NCI-H2196 treated with DMSO at 0.1 percent for 48 hours (cell line): ENCODE measurements around the gene EPS8L3.
"Not testable (repeated sequence)": the region's sequence is repeated elsewhere in the genome, so short reads cannot be mapped to it uniquely, and the experiment has no call there.

Experiments used
- DNase-seq: peaks from one replicate; lab custom pipeline; 2025; ENCODE audit not compliant: unreplicated experiment; lab: John Stamatoyannopoulos, UW

EPS8L3 gene, protein sequence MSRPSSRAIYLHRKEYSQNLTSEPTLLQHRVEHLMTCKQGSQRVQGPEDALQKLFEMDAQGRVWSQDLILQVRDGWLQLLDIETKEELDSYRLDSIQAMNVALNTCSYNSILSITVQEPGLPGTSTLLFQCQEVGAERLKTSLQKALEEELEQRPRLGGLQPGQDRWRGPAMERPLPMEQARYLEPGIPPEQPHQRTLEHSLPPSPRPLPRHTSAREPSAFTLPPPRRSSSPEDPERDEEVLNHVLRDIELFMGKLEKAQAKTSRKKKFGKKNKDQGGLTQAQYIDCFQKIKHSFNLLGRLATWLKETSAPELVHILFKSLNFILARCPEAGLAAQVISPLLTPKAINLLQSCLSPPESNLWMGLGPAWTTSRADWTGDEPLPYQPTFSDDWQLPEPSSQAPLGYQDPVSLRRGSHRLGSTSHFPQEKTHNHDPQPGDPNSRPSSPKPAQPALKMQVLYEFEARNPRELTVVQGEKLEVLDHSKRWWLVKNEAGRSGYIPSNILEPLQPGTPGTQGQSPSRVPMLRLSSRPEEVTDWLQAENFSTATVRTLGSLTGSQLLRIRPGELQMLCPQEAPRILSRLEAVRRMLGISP

DNA sequence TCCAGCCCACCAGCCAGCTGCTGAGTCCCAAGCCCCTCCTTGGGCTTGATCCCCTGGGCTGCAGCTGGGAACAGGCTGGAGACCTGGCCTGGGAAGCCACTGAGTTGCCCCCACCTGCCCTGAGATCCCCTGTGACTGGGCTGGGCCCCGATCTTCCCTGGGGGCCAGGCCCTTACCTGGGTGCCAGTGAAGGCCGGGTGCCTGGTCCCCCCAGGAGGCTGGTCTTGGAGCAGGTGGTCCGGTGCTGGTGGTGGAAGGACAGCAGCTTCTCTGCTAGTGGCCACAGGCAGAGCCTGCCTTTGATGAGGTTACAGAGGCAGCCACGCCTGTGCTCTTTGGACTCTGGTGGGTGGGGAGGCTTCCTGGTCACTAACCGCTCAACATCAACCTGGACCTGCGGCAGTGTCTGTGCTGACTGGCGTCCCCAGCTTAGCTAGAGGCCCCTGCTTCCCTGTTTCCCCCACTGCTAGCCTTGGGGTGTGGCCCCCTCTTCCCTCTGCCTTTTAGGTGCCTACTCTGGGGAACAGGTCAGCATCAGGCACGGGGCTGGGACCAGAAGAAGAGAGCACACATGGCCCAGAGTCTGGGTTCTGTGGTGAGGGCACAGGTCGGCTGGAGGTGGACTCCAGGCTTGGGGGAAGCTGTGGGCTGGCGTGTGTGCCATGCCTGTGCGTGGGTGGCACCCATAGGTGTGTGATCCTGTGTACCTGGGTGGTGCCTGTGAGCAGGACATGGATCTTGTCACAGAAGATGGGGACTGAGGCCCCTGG is at the start of gene EPS8L3:
Gene EPS8L3 (minus strand): TSS at position 278 of the 770 bp plus-strand sequence. CDS start 2,174 bp downstream, outside the sequence.
- DNase-seq, result no peak

DNA sequence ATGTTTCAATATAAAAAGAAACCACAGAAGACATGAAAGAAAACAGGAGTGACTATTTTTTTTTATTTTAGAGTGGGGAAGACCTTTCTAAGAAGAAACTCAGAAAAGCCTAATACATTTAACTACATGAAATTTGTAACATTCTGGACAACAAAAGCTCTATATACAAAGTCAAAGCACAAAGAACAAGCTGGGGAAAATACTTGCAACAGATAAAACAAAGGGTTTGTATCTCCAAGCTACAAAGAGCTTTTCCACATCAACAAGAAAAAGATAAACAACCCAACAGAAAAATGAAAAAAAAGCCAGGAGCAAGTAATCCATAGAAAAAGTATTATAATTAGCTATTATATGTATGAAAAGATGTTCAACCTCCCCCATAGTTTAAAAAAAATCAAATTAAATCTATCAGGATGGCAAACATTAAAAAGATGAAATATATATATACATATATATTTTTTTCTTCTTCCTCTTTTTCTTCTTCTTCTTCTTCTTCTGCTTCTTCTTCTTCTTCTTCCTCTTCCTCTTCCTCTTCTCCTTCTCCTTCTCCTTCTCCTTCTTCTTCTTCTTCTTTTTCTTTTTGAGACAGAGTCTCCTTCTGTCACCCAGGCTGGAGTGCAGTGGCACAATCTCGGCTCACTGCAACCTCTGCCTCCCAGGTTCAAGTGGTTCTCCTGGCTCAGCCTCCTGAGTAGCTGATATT is 49.1 kb upstream of the EPS8L3 start:
- DNase-seq, result no peak

DNA sequence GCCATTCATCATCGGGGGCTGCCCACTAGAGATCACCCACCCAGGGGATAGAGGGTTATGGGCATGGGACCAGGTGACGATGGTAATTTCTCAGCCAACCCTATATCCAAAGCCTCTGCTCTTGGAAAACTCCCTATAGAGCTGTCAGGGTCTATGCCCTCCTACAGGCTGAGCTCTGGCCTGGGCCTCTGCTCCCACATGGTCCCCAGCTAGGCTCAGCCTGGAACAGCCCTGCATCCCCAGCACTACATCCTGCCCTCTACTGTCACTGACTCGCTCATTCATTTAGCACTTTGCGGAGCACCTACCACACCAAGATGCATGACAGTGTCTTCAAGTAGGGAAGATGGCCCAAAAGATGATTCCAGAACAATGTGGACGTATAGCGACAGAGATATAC is 45.0 kb upstream of the EPS8L3 start:
- DNase-seq, result no peak

DNA sequence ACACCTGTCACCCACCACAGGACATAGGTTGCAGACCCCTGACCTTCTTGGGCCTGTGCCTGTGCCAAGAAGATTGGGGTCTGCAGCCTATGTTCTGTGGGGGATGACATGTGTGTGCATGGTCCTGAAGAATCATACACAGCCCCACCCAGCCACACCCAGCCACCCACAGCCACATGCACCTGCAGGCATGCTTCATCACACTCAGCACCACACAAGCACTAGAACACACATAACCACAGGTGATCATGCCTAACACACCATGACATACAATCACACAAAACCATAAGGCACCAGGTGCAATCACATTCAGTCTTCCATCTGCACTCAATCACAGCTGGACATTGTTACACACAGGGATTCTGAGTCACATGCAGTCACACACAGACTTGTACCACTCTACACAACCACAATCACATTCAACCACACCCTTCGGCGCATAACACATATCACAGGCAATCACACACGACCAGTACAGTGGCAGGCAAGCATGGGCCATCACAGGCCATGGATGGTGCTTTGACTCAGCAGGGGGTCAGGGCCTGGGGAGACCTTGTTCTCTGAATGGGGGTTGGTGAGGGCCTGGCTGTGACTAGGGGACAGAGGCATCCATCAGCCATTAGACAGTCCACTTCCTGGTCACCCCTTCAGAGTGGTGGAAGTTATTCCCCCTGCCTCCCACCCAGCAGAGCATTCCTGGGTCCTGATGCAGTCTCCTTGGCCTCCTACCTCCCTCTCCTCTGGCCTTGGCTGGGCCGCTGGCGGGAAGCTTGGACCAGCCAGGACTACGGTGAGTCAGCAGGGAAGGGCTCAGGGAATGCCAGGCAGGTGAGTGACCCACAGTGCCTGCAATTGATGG is 44.3 kb upstream of the EPS8L3 start:
- no peak for DNase-seq

DNA sequence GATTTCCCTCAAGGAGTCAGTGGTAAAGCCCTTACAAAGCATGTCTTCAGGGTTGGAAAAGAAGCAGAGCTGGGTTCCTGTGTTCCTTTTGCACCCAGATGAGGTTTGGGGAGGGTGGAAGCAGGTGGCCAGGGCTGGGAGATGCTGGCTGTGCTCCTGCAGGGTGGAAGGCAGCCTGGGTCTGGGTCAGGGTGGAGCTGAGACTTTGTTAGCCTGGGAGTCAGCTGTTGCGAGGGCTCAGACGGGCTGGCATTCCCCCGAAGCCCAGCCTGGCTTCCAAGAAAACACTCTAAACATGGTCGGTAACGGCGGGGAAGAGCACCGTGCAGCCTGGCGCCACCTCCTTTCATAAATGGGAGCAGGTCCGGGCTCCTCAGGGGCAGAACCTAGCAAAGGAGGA is 43.7 kb upstream of the EPS8L3 start:
- no peak for DNase-seq

DNA sequence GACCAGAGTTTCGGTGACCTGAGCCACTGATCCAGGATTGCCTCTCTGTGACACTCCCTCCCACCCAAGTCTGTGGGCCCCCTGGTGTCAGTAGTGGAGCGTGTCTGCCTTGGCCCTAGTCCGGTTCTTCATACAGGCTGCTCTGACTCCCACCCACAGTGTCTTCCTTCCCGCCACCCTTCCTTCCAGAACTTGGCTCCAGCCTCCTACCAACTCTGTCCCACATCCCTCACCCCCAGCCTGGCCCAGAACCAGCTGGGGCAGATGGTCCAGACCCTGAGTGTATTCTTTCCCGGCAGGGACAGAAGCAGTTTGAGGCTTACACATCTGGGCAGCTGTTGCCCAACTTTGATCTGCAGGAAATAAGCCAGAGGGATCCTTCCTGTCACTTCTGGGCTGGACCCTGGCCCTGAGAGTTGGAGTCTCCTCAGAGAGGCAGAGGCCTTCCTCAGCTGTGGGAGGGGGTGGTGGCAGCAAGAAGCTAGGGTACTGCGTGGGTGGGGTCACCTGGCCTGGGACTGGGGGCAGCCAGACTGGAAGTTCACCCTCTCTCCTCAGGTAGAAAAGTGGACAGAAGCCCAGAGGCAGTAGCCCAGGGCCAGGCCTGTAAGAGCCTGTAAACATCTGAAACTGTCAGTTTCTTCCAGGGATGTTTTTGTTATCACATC is 43.1 kb upstream of the EPS8L3 start:
- DNase-seq, result no peak

DNA sequence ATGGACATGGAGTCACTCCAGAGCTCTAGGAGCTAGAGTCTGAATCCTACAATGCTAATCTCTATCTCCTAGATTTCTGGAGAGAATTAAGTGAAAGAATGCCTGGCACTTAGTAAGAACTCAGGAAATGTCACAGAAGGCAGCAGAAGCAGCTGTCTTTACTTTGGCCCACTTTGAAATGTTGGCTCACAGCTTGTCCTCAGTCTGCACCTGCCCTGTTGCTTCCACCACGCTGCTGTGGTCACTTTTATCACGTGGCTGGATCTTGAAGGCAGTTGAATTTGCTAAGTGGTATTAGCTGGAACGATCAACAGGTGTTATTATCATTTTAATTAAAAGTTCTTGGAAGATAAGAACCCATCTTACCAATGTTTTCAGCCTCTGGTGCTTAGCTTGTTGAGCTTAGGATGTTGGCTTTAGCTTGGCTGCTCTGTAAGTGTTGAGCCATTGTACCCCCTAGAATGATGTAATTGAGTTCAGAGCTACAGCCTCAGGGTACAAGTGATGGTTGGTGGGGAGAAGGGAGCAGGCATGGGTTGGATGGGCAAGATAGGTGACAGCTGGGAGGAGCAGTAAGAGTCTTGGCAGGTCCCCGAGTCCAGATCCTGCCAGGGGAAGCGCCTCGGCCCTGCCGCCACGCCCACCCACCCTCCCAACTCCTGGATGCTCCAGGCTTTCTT is 41.9 kb upstream of the EPS8L3 start:
- peak; percentile 74 for DNase-seq

DNA sequence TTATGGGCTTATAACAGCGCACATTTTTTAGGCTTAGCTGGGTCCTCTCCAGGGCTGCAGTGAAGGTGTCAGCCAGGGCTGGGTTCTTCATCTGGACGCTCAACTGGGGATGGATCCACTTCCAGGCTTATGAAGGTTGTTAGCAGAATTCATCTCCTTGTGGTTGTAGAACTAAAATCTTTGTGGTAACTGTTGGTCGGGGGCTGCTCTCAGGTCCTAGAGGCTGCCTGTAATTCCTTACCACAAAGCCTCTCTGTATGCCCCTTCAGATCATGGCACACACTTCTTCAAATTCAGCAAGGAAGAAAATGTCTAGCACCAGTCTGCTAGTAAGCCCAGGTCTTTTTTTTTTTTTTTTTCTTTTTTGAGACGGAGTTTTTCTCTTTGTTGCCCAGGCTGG is 40.9 kb upstream of the EPS8L3 start:
- DNase-seq, result no peak

DNA sequence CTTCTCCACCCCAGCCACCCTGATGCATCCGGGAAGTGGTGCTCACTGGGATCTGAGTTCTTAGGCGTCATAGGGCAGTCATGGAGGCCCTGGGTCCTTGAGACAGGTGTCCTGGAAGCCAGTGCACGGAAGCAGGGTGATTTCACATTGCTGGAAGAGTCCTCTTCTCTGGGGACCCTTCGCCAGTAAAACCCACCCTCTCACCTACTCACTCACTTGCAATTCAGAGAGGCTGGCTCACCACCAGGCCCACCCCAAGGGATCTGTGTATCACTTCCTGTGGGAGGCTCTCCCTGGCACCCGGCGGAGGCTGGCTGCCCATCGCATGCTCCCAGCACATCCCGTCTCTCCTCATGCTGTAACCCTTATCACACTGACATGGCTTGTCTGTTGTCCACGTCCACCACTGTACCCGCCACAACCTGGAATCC is 40.2 kb upstream of the EPS8L3 start:
- no peak for DNase-seq

DNA sequence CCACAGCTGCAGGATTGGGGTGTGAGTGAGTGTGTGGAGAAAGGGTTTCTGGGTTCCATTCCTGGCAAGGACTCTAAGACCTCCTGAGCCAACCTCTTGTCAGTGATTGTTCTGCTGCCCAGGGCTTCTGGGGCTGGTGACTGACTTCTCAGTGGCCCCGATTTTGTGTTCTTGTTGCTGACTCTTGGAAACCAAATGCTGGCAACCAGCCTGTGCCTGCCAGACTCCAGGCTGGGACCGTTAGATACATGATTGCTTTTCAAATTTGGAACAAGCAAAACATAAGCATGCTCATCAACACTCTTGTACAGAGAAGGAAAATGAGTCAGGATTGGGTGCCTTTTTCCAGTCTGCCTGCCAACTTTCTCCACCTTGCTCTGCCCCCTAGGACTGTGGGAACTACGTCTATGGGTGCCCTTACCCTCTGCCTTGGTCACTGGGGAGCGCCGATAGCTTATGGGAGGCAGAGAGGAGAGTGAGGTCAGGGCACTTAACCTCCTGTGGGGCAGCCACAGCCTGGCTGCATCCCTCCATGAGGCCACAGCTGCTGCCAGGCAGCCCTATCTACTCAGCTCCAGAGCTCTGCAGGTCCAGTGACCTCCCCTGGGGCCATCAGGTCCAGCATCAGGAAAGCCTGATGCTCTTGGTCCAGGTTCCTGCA is 39.3 kb upstream of the EPS8L3 start:
- no peak for DNase-seq

DNA sequence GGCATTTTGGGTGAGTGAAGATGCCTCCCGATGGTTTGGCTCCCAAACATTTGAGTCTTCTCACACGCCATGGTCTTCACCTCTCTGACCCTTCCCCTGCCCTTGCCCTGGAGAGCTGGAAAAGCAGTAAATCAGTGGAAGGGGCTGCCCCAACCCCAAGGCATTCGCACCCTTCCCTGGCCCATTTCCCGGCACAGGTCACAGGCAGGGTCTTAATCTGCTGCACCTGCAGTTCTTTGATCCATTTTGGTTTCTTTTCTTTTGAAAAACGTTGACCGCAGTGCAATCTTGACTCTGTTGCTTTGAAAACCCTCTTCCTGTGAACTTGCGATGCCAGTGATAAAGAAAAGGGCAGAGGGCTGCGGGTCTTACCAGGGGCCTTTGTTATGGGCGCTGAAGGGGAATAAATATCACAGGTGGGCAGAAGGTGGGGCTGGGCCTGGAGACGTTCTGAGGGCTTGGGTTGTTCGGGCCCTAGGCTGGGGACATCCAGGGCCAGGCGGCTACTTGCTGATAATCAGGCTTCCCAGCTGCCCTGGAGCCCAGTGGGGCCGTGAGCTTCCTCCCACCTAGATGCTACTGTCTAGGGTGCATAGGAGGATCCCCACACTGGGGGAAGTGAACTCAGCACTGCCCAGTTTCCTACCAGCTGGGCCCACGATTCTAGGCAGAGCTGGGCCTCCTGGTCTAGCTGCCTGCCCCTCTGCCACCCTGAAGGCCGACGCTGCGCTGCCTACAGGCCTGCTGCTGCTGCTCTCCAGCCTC is 38.6 kb upstream of the EPS8L3 start:
- DNase-seq, result no peak

DNA sequence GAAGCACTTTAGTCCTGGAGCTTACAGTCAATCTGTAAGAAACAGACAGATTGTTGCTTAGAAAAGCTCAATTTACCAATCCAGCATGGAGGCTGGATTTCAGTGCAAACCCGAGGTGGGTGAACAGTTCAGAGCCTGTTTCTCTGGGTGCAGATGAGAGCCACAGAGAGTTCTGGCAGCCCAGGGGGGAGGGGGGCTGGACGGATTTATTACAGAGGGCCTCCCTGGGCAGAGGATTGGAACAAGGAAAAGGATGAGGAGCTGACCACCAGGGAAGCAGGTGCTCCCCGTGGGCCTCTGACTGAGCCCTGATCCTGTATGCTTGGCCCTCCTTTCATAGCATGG is 38.0 kb upstream of the EPS8L3 start:
- no peak for DNase-seq

DNA sequence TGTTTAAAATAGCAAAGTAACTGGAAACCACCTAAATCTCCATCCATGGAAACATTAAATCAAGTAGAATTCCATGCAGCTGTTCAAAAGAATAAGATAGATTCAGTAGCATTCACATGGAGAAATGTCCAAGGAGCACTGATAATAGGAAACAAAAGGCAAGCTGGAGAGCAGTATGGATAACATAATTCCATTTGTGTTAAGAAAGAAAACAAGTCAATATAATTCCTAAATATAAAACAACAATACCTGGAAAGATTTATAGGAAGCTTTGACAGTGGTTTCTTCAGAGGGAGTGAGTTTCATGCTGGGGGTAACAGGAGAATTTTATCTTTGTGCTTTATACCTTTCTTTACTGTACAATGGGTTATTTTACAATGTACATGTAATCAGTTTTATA is 36.6 kb upstream of the EPS8L3 start:
- no peak for DNase-seq

DNA sequence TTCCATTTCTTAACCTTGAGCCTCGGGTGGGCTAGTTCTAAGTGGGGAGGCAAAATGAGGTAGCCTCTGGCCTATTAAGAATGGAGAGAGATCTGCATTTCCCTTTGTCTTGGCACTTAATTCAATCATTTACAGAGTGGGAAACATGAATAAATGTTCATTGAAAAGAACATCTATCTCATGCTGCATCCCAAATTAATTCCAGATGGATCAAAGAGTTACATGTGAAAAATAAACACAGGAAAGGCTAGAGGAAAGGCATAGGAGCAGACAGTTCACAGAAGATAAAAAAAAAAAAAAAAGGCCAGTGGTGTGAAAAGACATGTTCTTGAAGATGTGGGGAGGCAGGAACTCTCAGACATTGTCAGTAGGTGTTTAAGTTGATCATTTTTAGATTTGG is 35.7 kb upstream of the EPS8L3 start:
- no peak for DNase-seq

DNA sequence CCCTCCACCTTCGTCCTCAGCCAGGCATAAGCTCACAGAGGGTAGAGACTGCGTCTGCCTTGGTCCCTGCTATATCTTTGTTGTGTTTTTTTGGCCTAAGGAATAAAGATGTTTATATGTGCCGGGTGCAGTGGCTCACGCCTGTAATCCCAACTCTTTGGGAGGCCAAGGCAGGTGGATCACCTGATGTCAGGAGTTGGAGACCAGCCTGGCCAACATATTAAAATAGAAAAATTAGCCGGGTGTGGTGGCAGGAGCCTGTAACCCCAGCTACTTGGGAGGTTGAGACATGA is 33.5 kb upstream of the EPS8L3 start:
- DNase-seq, result not testable (repeated sequence)

DNA sequence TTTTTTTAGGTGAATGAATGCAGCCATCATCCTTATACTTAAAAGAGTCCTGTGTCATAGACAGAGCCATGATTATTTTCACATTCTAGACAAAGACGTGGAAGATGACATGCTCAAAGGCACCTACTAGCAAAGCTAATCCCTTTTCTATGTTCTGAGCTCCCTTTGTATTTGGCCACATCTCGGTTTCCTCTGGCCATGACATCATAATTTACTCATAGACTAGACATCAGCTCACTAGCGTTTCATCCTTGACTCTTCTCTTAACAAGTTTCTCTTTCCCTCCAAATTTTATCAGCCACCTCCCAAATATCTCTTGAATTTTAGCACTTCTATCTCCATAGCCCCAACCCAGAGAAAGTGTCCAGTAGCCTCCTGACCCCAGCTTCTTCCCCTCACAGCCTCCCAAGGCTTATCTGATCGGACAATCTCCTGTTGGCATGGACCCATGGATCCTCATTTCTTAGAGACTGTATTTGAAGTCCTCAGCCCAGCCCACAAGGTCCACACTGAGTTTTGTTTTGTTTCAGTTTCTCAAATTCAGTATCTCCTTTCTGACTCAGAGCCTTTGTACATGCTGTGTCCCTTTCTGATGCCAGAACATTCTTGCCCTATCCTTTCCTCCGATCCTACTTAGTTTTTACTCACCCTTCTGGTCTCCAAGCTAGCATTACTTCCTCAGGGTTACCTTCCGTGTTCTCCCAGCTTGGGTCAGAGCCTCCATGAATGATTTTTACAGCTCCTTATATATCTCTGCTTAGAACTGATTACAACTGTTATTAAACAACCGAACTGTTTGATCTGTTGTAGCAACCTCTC is 33.0 kb upstream of the EPS8L3 start:
- no peak for DNase-seq

DNA sequence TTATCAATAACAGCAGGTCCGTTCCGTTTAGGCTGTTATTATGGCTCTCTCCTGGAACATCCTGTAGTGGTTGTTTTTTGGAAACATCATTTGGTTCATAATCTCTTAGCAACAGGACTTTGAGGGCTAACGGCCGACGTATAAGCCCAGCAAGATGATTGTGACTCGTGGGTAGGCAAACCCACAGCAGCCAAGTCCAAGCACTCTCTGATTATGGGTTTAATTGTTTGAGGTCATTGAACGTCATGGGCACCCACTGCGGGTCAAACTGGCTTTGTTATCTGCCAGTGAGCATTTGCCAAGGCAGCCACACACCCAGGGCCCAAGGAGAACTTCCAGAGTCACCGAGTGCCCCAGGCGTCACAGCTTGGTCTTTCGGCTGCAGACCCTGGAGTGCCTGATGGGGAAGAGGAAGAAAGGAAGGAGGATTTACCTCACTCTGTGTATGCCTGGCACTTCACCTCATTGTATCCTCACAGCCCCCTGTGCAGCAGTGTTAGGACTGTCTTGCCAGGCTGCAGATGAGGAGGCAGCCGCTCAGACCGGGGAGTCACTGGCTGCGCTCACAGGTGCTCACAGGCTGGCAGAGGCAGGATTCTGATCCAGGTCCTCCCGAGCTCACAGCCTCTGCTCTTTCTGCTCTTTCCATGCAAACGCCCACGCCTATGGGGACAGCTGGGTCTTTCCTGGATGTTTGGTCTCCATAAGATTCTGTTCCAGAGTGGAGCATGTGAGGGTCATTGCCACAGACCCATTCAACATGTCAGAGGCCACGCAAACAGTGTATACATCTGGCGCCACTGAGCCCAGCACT is 30.8 kb upstream of the EPS8L3 start:
- DNase-seq, result no peak
